RWPE1 (cell line): ENCODE measurements around the gene SCN2A.

Experiments
- CTCF ChIA-PET: fragments of 350-600 bp; sonication (Branson Sonifier 250); formaldehyde crosslinking; extraction: SDS; loops from one replicate; lab custom pipeline; 2021; lab: Yijun Ruan, JAX
- POLR2A ChIA-PET: fragments of 400-600 bp; formaldehyde crosslinking; extraction: SDS; loops from one replicate; lab custom pipeline; 2020; ENCODE audit warnings: antibody characterized with exemption; ENCODE audit not compliant: low non-redundant PET; lab: Yijun Ruan, JAX
- DNase-seq: peaks from one replicate; pipeline ENCODE4 v3.0.0; 2012; ENCODE audit warnings: low spot score
- H3K27ac ChIP-seq: fragments of 450-650 bp; 2 replicates; pipeline ENCODE4 v1.5.1; 2017
- CTCF ChIP-seq: fragments of 450-650 bp; conservative IDR thresholded peaks from 2 replicates; pipeline ENCODE4 v1.5.1; 2017; ENCODE audit warnings: low read depth, mild to moderate bottlenecking

Gene SCN2A

GRCh38 chr2:165435611-165436010 is 196.4 kb downstream of the SCN2A start:
- H3K27ac ChIP-seq = no peak overlapping the region
- ChIA-PET CTCF (no interaction called here), POLR2A (no interaction called here)
- DNase-seq = no peak
- TF ChIP-seq CTCF = no peak

GRCh38 chr2:165436559-165436958 is 197.3 kb downstream of the SCN2A start:
- POLR2A ChIA-PET = no interaction called here
- TF ChIP-seq CTCF = no peak
- CTCF ChIA-PET = interaction anchor here (0.6 to 0.7 kb wide), 2 partner anchors 97 to 746 kb away, joined by 3 to 7 read pairs; no protein-coding TSS in a partner anchor
- DNase-seq = no peak
- no peak overlapping the region for H3K27ac ChIP-seq

GRCh38 chr2:165440367-165440766 is 201.2 kb downstream of the SCN2A start:
- POLR2A ChIA-PET = no interaction called here
- DNase-seq = no peak
- CTCF ChIA-PET = interaction anchor here (1.2 kb wide), 1 partner anchor 21 kb away, joined by 3 read pairs; no protein-coding TSS in a partner anchor

More at GRCh38 chr2:165440367-165440766, 201.2 kb downstream of the SCN2A start:
- TF ChIP-seq CTCF = no peak
- no peak overlapping the region for H3K27ac ChIP-seq
